ENCODE data around the gene NMRK2.

Gene NMRK2

GRCh38 chr19:3984908-3985642, 52.2 kb downstream of the NMRK2 start, which contains the start of gene EEF2:
TSS of gene EEF2 (minus strand) at chr19:3985463. CDS start at chr19:3985380, 83 bp downstream.
- peak within 1 kb of the TSS; percentile 98 for H3K4me3 ChIP-seq (ENCODE audit: low read depth, low read length)
- peak; percentile 66 for DNase-seq (ENCODE audit: low read depth)
- no peak for TF ChIP-seq CTCF (IDR thresholded peaks at IDR 0.05; ENCODE audit: low read depth, low read length, missing control alignments)

GRCh38 chr19:3985643-3986259, 52.9 kb downstream of the NMRK2 start:
- no peak for DNase-seq (ENCODE audit: low read depth)

DNA sequence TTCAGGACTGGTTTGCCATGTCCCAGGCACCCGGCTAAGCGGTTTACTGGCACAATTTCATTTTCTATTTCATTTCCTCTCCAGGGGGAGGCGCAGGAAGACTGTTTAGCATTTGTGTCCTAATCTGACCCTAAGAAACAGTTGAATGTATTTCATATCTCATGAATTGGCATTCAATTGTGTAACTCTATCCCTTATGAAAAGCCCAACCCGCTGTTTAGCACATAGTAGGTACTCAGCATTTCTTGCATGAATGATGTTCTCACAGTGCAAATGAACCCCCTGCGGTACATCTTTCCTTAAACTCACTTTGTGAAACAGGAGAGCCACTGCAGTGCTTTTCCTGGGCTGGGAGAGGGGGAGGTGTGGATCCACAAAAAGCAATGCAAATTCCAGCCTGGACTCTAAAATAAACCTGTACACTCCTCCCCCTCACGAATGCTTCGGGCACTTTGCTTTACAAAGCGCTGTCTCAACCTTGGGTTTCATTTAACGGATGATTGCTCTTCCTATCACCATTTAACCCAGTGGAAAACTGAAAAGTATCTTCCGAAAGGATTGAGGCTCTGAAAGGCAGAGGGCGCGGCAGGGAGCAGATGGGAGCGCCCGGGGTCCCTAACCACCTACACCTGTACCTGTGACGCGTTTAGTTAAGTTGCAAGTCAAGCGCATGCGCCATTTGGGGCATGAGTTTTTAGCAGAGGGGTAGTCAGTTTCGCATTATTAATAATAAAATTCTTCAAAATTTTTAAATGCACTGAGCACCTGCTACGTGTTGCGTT, 53.6 kb downstream of the NMRK2 start:
- TF ChIP-seq CTCF (IDR thresholded peaks at IDR 0.05; ENCODE audit: low read depth, low read length, missing control alignments): peak; percentile 49
- no peak for DNase-seq (ENCODE audit: low read depth)
- peak overlapping the region; percentile 98 for H3K4me3 ChIP-seq (ENCODE audit: low read depth, low read length)

More at GRCh38 chr19:3985643-3986259, 52.9 kb downstream of the NMRK2 start:
- H3K4me3 ChIP-seq (ENCODE audit: low read depth, low read length): peak overlapping the region; percentile 98
- no peak for TF ChIP-seq CTCF (IDR thresholded peaks at IDR 0.05; ENCODE audit: low read depth, low read length, missing control alignments)

DNA sequence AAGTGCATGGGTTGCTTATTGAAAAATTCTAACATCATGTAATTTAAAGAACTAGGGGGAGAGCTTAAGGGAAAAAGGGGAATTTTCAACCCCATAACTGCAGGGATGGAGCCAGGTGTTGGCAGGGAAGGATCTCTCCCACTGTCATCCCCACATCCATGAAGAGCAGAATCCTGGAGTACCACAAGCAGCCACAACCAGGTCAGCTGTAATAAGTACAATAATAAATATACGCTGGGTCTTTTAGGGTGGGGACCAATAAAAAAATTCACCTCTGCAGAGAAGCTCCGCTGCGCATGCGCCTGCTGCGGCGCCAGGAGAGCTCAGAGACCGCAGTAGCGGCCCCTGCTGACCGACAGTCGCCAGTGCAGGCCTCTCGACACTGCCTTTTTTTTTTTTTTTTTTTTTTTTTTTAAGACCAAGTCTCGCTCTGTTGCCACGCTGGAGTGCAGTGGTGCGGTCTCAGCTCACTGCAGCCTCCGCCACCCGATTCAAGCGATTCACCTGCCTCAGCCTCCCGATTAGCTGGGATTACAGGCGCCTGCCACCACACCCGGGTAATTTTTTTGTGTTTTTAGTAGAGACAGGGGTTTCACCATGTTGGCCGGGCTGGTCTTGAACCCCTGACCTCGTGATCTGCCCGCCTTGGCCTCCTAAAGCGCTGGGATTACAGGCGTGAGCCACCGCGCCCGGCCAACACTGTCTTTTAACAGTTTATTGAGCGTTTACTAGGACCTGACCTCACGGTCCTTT, 54.9 kb downstream of the NMRK2 start:
- H3K4me3 ChIP-seq (ENCODE audit: low read depth, low read length): peak overlapping the region; percentile 98
- peak; percentile 69 for DNase-seq (ENCODE audit: low read depth)
- TF ChIP-seq CTCF (IDR thresholded peaks at IDR 0.05; ENCODE audit: low read depth, low read length, missing control alignments): peak; percentile 92

DNA sequence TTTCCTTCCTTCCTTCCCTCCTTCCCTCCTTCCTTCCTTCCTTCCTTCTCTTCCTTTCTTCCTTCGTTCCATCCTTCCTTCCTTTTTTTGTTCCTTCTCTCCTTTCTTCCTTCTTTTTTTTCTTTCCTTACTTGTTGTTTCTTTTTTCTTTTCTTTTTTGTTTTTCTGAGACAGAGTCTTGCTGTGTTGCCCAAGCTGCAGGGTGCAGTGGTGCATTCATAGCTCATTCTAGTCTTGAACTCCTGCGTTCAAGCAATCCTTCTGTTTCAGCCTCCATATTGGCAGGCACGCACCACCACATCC, 57.9 kb downstream of the NMRK2 start:
- no peak for DNase-seq (ENCODE audit: low read depth)
- no peak for TF ChIP-seq CTCF (IDR thresholded peaks at IDR 0.05; ENCODE audit: low read depth, low read length, missing control alignments)
- H3K4me3 ChIP-seq (ENCODE audit: low read depth, low read length): no peak overlapping the region

All from GM12864 (cell line).